Bronchial epithelial cell (primary cell): ENCODE measurements around the gene UTP14C. TPM values are rescaled to one million over a fixed set of nuclear protein-coding genes. Genes with fewer than 3 reads are reported as not detected.

Experiments
- DNase-seq: peaks from one replicate; pipeline ENCODE4 v3.0.0-alpha.2; 2010; ENCODE audit warnings: low read depth
- FAIRE-seq: peaks from 2 replicates; lab custom pipeline; 2011; peaks lifted over from hg19 to GRCh38; lab: Jason Lieb, UNC
- H3K27me3 ChIP-seq: 2 replicates; pipeline ENCODE4 v1.5.1; 2011; ENCODE audit warnings: low read length; ENCODE audit not compliant: control insufficient read depth, insufficient read depth
- H3K36me3 ChIP-seq: 2 replicates; pipeline ENCODE4 v1.5.1; 2011; ENCODE audit warnings: low read length; ENCODE audit not compliant: control insufficient read depth, insufficient read depth
- H3K4me3 ChIP-seq: 2 replicates; pipeline ENCODE4 v1.5.1; 2011; ENCODE audit warnings: mild to moderate bottlenecking, low read depth, low read length, control low read depth
- total RNA-seq: library from RNA; depleted of rRNA; stranded (reverse); fragments of >200 nt; gene quantifications from 2 replicates; pipeline ENCODE4 v1.2.1, GENCODE V29; 2014
- TF ChIP-seq, protein P1 (sequence below): IDR thresholded peaks from 2 replicates; pipeline ENCODE4 v1.5.1; 2011; ENCODE audit warnings: mild to moderate bottlenecking, moderate library complexity, low read length, control low read depth, inconsistent platforms; ENCODE audit not compliant: insufficient read depth, severe bottlenecking

Gene UTP14C
- total RNA-seq, 1 donor from 2014 or later: 10.8 TPM

DNA sequence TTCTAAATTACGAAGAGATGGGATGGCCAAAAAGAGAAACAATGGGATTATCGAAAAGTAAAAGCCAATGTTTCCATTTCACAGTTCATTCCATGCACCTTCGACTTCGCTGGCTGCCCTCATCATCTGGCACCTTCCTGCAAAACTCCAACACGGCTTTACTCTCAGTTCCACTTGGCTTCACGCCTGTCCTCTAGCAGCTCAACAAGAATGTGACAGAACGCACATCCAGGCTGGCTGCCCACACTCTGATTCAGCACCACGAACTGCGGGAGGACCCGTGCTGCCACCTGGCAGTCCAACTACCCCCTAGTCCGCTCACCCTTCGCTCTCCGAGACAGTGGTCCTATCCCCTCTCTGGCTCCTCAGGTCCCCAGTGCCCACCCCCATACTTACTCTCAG, 25.0 kb upstream of the UTP14C start:
- peaks cover 14% of the 10 kb centered on the region for H3K27me3 ChIP-seq
- H3K4me3 ChIP-seq: no peak overlapping the region
- TF ChIP-seq, protein P1, sequence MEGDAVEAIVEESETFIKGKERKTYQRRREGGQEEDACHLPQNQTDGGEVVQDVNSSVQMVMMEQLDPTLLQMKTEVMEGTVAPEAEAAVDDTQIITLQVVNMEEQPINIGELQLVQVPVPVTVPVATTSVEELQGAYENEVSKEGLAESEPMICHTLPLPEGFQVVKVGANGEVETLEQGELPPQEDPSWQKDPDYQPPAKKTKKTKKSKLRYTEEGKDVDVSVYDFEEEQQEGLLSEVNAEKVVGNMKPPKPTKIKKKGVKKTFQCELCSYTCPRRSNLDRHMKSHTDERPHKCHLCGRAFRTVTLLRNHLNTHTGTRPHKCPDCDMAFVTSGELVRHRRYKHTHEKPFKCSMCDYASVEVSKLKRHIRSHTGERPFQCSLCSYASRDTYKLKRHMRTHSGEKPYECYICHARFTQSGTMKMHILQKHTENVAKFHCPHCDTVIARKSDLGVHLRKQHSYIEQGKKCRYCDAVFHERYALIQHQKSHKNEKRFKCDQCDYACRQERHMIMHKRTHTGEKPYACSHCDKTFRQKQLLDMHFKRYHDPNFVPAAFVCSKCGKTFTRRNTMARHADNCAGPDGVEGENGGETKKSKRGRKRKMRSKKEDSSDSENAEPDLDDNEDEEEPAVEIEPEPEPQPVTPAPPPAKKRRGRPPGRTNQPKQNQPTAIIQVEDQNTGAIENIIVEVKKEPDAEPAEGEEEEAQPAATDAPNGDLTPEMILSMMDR: no peak
- FAIRE-seq: no peak
- peak; percentile 26 for DNase-seq
- no peaks in the 10 kb centered on the region for H3K36me3 ChIP-seq

DNA sequence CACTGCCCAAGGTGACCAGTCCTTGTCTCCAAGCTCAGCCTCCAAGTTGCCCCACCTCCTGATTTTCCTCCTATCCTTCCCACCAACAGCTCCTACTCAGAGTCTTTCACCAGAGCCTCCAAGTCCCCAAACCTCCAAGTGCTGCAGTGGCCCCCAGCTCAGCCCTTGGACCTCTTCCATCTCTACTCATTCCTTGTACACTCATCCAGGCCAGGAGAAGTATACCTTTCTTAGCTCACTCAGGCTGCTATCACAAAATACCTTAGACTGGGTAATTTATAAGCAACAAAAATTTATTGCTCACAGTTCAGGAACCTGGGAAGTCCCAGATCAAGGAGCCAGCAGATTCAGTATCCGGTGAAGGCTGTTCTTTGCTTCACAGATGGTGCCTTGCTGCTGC, 24.6 kb upstream of the UTP14C start:
- Histone ChIP-seq H3K36me3 (no peaks in the 10 kb centered on the region), H3K4me3 (no peak overlapping the region), H3K27me3 (peaks cover 14% of the 10 kb centered on the region)
- DNase-seq (no peak), FAIRE-seq (no peak)
- TF ChIP-seq, protein P1: no peak

DNA sequence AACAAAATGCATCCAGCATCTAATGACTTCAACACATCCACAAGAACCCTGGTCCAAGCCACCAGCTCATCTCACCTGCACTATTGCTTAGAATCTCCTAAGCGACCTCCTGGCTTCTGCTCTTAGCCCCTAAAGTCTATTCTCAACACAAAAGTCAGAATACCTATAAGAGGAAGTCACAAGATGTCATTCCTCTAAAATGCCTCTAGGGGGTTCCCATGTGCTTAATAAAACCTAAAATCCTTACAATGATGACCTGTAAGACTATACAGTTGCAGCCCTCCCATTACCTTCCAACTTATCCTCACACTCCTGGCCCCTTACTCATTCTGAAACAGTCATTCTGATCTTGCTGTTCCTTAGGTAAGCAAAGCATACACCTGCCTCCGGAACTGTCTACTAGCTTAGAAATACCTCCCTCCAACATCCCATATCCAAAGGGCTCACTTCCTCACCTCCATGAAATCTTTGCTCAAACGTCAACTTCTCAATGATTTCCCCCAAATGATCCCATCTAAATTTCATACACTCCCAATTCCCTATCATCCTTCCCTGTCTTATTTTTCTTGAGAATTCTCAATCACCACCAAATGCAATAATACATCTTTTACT, 23.3 kb upstream of the UTP14C start:
- TF ChIP-seq, protein P1: peak; percentile 64
- peak; percentile 60 for DNase-seq
- H3K27me3 ChIP-seq: peaks cover 14% of the 10 kb centered on the region
- no peak for FAIRE-seq
- H3K4me3 ChIP-seq: no peak overlapping the region
- H3K36me3 ChIP-seq: no peaks in the 10 kb centered on the region

DNA sequence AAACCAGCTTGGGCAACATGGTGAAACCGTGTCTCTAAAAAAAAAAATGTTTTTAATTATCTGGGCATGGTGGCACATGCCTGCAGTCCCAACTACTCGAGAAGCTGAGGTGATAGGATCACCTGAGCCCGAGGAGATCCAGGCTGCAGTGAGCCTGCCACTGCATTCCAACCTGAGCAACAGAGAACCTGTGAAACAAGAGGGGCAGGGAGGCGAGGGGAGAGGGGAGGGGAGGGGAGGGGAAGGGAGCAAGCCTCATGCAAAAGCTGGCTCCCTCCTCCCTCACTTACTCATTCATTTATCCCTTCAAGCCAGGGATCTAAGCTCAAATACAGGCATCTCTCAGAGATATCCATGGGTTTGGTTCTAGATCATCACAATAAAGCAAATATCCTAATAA, 22.1 kb upstream of the UTP14C start:
- FAIRE-seq: no peak
- TF ChIP-seq, protein P1: no peak
- DNase-seq: no peak
- H3K36me3 ChIP-seq: no peaks in the 10 kb centered on the region
- H3K27me3 ChIP-seq: peaks cover 14% of the 10 kb centered on the region
- H3K4me3 ChIP-seq: no peak overlapping the region

DNA sequence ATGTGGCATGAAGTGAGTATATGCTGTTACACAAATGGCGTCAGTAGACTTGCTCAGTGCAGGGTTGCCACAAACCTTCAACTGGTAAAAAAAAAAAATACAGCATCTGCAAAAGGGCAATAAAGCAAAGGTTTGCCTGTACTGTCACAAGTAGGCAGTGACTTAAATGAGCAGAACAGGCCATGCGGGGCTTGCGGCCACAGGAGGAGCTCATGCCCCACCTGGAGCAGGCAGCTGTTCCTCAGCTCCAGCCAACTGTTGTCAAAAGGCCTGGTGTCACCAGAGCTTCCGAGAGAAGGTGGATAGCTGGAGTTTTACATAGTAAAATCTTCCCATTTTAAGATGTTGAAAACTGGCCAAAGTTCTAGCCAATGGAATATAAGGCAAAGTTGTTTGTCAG, 20.9 kb upstream of the UTP14C start:
- TF ChIP-seq, protein P1: no peak
- DNase-seq: no peak
- FAIRE-seq: no peak
- H3K36me3 ChIP-seq: no peaks in the 10 kb centered on the region
- H3K27me3 ChIP-seq: peaks cover 9% of the 10 kb centered on the region
- H3K4me3 ChIP-seq: no peak overlapping the region

DNA sequence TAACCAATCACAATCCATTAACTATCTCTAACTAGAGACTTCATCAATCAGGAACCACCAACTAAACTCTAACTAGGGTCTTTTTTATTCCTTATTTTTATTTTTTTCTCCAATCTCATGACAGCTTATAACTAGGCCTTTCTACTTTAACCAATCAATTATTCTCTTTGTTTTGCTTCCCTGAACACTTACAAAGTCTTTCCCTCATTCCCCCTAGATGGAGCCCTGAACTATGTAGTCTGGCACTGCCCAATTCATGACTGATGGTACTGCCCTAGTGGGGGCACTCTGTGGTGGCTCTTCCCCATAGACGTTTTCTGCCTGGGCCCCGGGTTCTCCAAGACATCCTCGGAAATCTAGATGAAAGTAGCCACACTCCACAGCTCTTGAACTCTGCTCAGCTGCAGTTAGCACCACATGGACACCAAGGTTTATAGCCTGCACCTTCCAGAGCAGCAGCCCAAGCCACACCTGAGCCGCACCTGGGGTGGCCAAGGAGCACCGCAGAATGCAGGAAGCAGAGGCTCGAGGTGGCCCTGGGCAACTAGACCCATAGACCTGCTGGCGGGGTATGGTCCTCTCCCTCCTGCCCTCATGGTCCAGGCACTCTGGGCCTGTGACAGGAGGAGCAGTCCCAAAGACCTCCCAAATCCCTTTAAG, 19.9 kb upstream of the UTP14C start:
- no peak for DNase-seq
- TF ChIP-seq, protein P1: no peak
- H3K27me3 ChIP-seq: peaks cover 4% of the 10 kb centered on the region
- FAIRE-seq: no peak
- H3K36me3 ChIP-seq: no peaks in the 10 kb centered on the region
- no peak overlapping the region for H3K4me3 ChIP-seq
